ENCODE data around the gene NXPH1.

Gene NXPH1

DNA sequence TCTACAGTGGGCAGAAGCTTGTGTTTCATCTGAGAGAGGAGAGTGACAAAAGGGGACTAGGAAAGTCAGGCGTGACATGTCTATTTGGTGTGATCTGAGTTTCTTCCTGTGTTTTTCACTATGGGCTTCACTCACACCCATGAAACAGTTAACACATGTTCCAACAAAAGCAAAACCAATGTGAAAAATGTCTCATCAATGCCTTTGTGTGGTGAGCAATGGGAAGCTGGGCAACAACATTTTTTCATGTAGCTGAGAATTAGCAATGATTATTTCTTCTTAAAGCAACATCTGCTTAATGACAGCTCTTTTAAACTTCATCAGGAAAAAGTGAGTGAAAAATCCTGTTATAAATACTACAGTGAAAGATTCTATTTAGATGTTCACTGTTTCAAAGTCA lies 76.2 kb downstream of the NXPH1 start:
- DNase-seq: no peak

GRCh38 chr7:8511855-8512254 lies 78.4 kb downstream of the NXPH1 start:
- no peak for DNase-seq

- no peak for DNase-seq
These were observed 81.5 kb downstream of the NXPH1 start for GRCh38 chr7:8514781-8515519.

DNA sequence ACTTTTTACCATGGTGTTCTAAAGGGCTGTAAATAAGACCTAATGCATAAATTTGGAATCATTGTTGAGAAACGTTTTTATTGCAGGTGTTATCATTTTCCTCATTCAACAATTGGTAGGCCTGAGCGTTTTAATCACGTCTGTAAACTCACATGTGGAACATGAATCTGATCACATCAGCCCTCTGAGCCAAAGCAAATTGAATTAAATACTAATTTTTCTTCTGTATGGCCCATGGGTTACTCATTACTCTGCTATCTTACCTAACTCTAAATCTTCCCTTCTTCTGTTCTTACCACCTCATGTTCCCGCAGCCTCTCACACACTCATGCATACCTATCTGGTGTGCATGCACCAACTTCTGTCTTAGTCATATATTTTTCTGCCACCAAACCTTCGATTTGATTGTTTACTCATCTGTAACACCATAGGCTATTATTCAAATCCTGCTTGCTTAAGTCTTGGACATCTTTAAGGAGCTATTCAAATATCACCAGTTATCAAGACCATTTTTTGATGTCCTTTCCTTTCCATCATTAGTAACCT lies 82.3 kb downstream of the NXPH1 start:
- no peak for DNase-seq

GRCh38 chr7:8516976-8517375 lies 83.6 kb downstream of the NXPH1 start:
- DNase-seq: no peak

GRCh38 chr7:8528311-8528710 lies 94.9 kb downstream of the NXPH1 start:
- no peak for DNase-seq

- DNase-seq: no peak
These were observed 98.6 kb downstream of the NXPH1 start for GRCh38 chr7:8531991-8532515.

DNA sequence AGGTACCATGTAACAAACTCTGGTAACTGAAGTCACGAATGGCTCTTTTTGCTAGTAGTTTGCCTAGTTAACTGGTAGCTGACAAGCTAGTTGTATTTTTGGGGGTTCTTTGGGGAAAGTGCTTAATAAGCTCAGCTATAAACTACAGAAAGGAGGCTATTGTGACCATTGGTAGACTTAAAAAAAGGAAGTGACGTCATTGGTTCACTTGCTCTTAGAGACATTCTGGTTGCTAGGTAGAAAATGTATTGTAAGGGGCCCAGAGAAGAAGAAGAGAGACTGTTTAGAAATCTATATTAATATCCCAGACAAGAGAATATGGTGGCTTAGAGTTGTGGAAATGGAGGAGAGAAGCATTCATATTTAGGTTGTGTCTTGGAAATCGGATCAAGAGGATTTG lies 103.0 kb downstream of the NXPH1 start:
- peak in 1 of 4 experiments; percentile 4 for DNase-seq

- DNase-seq: no peak
These were observed 115.6 kb downstream of the NXPH1 start for GRCh38 chr7:8549046-8549445.

- no peak for DNase-seq
These were observed 127.1 kb downstream of the NXPH1 start for GRCh38 chr7:8560501-8560900.

GRCh38 chr7:8561449-8561848 lies 128.0 kb downstream of the NXPH1 start:
- no peak for DNase-seq

DNA sequence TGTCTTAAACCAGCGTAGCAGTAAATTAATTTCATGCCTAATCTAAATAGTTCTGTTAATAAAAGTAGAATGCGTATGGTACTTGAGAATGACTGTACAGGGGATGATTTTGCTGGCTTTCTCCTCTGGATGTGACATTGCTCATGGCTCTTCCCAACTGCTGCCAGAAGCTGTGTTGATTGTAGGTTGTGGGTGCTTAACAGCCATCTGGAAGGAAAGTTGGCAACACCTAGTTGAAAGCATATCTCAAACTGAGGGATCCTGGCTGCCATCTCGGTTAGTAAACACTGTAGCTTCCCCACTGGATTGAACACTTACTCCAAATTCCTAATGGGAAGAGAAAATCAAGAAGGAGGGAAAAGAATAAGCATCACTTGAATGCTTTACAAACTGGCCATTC lies 130.9 kb downstream of the NXPH1 start:
- DNase-seq: no peak

DNA sequence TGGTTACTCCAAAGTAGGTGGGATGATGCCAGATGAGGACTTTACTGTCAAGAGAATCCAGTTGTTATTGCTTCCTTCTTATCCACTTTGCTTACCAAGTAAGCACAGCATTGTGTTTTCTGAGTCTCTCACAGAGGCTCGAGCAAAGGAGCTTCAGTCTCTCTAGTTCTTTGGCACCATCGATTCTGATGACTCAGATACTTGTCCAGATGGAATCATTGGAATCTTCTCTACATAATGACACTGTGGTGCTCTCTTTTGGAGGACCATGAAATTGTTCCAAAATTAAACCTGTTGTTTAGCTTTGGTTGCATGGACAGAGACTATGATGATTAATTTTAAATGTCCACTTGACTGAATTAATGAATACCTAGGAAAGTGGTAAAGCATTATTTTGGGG lies 132.6 kb downstream of the NXPH1 start:
- DNase-seq: no peak

DNA sequence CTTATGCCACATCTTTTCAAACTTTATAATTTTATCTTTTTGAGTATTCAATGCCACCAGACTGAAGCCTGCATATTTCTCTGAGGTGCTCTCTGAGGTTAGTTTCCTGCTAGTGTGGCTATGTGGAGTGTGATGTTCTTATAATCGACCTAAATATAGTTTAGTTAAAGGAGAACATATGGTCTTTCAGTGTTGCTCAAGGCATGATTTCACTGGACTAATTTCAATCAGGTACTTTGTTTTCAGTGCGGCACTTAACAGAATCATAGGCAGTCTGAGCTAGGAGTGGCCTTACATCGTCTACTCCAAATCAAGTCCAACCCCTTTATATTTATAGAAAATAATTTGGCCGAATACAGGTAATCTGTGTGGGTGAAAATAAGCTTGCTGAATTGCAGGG lies 134.2 kb downstream of the NXPH1 start:
- no peak for DNase-seq

GRCh38 chr7:8579661-8580194 lies 146.3 kb downstream of the NXPH1 start:
- no peak for DNase-seq

GRCh38 chr7:8581842-8582241 lies 148.4 kb downstream of the NXPH1 start:
- no peak for DNase-seq

DNA sequence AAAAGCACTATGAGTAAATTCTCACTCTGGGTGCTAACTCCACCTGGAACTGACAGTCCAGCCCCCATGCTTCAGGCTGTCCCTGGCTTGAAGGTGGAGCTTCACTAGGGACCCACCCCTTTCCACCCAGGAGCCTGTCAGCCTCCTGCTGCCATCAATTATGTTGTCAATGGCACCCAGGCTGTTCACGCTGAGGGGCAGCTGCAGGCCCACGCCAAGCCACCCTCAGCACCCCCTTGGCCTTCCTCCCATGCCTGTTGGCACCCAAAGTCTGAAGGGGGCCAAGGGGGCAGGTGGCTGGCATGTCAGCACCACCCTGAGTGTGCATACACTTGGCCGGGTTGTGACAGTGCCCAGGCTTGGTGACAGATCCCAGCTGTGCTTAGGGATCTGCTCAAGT lies 149.3 kb downstream of the NXPH1 start:
- DNase-seq: no peak

- DNase-seq: no peak
These were observed 152.2 kb downstream of the NXPH1 start for GRCh38 chr7:8585591-8585990.

DNA sequence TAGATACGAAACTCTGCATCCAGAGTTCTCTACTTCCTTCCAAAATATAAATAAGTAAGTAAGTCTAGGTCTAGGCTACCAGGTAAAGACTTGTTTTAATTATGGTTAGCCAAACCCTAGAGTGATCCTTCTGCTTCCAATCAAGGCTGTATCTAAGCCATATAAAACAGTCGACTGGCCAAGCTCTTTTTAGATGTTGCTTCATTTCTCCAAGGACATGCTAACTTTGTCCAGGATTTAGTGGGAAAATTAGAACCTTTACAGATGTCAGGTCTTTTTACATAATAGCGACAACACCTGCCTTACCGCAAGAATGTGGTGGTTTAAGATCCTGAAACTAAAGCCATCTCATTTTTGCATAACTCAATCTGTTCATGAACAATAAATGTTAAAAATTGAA lies 156.8 kb downstream of the NXPH1 start:
- no peak for DNase-seq

DNA sequence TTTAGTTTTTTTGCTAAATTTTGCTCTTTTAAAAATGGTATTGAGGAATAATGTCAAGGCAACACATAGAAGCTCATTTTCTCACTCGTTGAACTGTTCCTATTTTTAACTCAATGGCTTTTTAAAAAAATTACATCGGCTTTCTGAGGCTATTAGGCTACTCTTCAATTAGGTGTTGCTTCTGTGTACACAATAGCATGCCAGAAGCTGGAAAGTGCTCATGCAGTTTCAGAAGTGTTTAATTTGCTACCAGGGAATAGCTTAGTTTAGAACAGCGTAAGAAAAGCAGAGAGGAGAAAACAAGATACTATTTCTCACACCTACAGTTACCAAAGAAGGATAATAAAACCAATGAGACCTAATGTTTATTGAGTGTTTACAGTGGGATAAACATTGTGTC lies 157.4 kb downstream of the NXPH1 start:
- no peak for DNase-seq

DNA sequence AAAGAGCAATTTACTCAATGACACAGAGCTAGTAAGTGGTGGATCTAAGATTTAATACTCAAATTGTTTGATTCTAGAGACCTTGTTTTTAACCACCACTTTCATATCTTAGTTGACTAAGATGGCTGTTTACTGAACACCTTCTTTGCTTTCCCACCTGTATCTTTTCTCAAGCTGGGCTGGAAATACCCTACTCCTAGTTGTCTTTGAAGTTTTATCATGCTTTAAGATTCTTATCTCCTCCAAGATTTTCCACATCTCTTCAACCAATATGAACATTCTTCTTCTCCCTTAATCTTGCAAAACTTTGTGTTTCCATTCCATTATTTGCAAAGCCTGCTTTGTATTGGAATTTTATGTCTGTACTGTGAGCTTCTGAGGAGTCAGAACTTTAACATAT lies 157.9 kb downstream of the NXPH1 start:
- DNase-seq: no peak

DNA sequence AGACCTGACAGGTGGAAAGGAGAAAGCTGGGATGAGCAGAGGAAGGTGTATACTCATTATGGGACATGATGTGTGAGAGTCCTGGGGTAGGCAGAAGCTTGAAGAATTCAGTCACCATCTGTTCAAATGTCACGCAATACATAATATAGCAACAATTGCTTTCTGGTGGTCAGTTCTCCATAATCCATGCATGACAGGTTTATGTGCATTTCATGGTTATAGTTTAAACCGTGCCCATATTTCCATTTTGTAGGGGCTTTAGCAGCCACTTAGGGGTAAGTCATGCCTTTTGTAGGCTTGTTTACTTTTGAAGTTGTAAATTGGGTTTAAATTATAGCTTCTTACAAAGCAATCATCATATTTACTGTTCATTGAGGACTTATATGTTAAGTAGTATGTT lies 158.8 kb downstream of the NXPH1 start:
- DNase-seq: no peak

DNA sequence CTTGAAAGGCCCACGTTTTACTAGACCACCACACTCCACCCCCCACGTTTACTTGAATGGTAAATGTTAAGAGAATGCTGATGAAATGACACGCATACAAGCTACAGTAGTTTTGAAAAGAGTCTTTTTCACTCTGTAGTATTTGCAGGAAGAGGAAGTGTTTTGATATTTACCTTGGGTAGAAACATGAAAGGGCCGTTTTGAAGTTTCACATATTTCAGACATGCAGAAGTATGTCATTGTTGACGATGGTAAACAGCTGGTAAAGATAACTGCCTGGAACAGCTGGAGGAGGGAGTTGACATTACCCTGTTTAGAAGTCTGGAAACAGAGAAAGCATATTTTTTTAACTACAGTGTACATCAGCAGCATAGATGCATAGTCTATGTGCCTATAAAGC lies 160.7 kb downstream of the NXPH1 start:
- DNase-seq: no peak

- no peak for DNase-seq
These were observed 164.2 kb downstream of the NXPH1 start for GRCh38 chr7:8597565-8597964.
